Activated T-helper 17 cell treated with anti-CD3 and anti-CD28 coated beads, Interleukin-2, amount 50 U/mL, for 72 hours (primary cell): ENCODE data around the gene PAX5. TPM values are rescaled to one million over a fixed set of nuclear protein-coding genes. Genes with fewer than 3 reads are reported as not detected.
A peak's percentile ranks its signal among the peaks of the same experiment; 100 is the strongest.
"Not testable (repeated sequence)": the region's sequence is repeated elsewhere in the genome, so short reads cannot be mapped to it uniquely, and the experiment has no call there.

Experiments
- ATAC-seq: fragments of 150-1000 bp; cut with Tn5 transposase; replicated peaks from 2 replicates; pipeline ENCODE4 v1.10.0; 2021; ENCODE audit warnings: mild to moderate bottlenecking, moderate library complexity
- H3K27ac Mint-ChIP-seq: one replicate; pipeline ENCODE4 v1.8.0; 2022; ENCODE audit warnings: mixed read lengths
- H3K27me3 Mint-ChIP-seq: one replicate; pipeline ENCODE4 v1.8.0; 2022; ENCODE audit warnings: mixed read lengths
- H3K36me3 Mint-ChIP-seq: one replicate; pipeline ENCODE4 v1.8.0; 2022; ENCODE audit warnings: low read depth, mild to moderate bottlenecking, mixed read lengths
- H3K4me1 Mint-ChIP-seq: one replicate; pipeline ENCODE4 v1.8.0; 2022; ENCODE audit warnings: mixed read lengths
- H3K4me3 Mint-ChIP-seq: one replicate; pipeline ENCODE4 v1.8.0; 2022; ENCODE audit warnings: mild to moderate bottlenecking, mixed read lengths
- H3K9me3 Mint-ChIP-seq: one replicate; pipeline ENCODE4 v1.8.0; 2022; ENCODE audit warnings: mixed read lengths
- total RNA-seq, 2 donors: library from RNA; stranded (reverse); gene quantifications; one replicate each; pipeline ENCODE4 v1.2.3, GENCODE V29; 2022

PAX5 gene
- total RNA-seq, 2 donors from 2014 or later = 0.30 to 0.66 TPM

DNA sequence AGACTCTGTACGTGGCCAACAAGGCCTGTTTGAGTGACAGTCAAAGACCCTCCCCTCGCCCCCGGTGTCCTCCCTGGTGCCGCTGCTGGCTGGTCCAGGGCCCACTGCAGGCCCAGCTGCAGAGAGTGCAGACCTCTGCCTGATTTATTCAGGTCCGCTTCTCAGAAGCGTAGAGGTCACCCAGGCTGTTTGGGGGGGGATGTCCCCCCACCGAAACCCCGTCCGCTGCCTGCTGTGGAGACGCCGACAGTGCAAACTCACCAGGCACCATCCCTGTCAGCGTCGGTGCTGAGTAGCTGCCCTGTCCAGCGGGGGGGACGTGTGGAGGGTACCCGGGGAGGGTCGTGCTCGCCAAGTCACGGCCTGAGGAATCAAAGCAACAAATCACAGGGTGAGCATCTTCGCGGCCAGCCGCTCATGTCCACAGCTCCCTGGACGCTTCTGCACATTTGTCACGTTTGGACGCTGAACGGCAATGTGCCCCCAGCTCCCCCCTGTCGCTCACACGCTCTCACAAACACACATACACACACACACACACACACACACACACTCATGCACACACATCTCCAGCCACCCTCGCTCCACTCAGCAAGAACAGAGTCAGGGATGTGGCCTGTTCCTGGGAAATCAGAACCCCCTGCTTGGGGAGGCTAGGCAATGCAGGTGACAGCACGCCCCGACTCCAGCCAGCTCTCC lies 152.2 kb downstream of the PAX5 start:
- Mint-ChIP-seq H3K9me3 (no peaks in the 10 kb centered on the region), H3K4me1 (no peaks in the 10 kb centered on the region), H3K27me3 (peaks cover 34% of the 10 kb centered on the region), H3K36me3 (no peaks in the 10 kb centered on the region), H3K4me3 (no peak overlapping the region), H3K27ac (peak overlapping the region; percentile 3)
- ATAC-seq = no peak

GRCh38 chr9:36881316-36881715 lies 152.8 kb downstream of the PAX5 start:
- H3K9me3 Mint-ChIP-seq = no peaks in the 10 kb centered on the region
- no peak for ATAC-seq
- H3K4me3 Mint-ChIP-seq = no peak overlapping the region
- H3K4me1 Mint-ChIP-seq = no peaks in the 10 kb centered on the region
- H3K36me3 Mint-ChIP-seq = no peaks in the 10 kb centered on the region
- no peak overlapping the region for H3K27ac Mint-ChIP-seq
- peaks cover 34% of the 10 kb centered on the region for H3K27me3 Mint-ChIP-seq

- no peak overlapping the region for H3K27ac Mint-ChIP-seq
- H3K27me3 Mint-ChIP-seq = peaks cover 29% of the 10 kb centered on the region
- H3K36me3 Mint-ChIP-seq = no peaks in the 10 kb centered on the region
- H3K4me1 Mint-ChIP-seq = no peaks in the 10 kb centered on the region
- ATAC-seq = no peak
- no peaks in the 10 kb centered on the region for H3K9me3 Mint-ChIP-seq
- H3K4me3 Mint-ChIP-seq = no peak overlapping the region
Observed at GRCh38 chr9:36880075-36880474, 154.0 kb downstream of the PAX5 start.

GRCh38 chr9:36878986-36879982 lies 154.8 kb downstream of the PAX5 start:
- peaks cover 21% of the 10 kb centered on the region for H3K27me3 Mint-ChIP-seq

GRCh38 chr9:36877239-36877638 lies 156.8 kb downstream of the PAX5 start:
- Mint-ChIP-seq H3K4me3 (no peak overlapping the region), H3K27me3 (peaks cover 7% of the 10 kb centered on the region), H3K9me3 (no peaks in the 10 kb centered on the region), H3K36me3 (no peaks in the 10 kb centered on the region), H3K4me1 (no peaks in the 10 kb centered on the region), H3K27ac (no peak overlapping the region)
- no peak for ATAC-seq

More at GRCh38 chr9:36878986-36879982, 154.8 kb downstream of the PAX5 start:
- peak; percentile 83 for ATAC-seq
- Mint-ChIP-seq H3K27ac (no peak overlapping the region), H3K9me3 (no peaks in the 10 kb centered on the region), H3K36me3 (no peaks in the 10 kb centered on the region), H3K4me3 (no peak overlapping the region), H3K4me1 (no peaks in the 10 kb centered on the region)

DNA sequence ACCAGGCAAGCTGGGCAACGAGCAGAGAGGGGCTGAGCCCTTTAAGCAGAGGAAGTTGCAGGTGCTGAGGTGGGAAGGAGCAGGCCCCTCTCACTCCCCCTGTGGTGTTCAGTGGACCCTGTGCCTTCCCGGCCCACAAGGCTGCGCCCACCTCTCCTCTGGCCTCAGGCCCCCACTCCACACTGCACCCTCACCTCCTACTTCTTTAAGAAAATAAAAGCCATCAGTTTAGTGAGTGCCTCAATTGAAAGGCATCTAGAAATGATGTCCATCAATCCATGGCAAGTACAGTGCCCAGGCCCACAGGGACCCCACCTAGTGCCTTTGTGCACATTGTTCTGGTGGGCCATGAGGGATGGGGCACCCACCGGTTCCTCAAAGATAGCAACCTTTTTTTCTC lies 158.0 kb downstream of the PAX5 start:
- ATAC-seq = no peak
- no peaks in the 10 kb centered on the region for H3K9me3 Mint-ChIP-seq
- no peak overlapping the region for H3K4me3 Mint-ChIP-seq
- no peaks in the 10 kb centered on the region for H3K4me1 Mint-ChIP-seq
- H3K27ac Mint-ChIP-seq = no peak overlapping the region
- peaks cover 3% of the 10 kb centered on the region for H3K27me3 Mint-ChIP-seq
- H3K36me3 Mint-ChIP-seq = no peaks in the 10 kb centered on the region

GRCh38 chr9:36874921-36875320 lies 159.1 kb downstream of the PAX5 start:
- Mint-ChIP-seq H3K27ac (no peak overlapping the region), H3K27me3 (peaks cover 3% of the 10 kb centered on the region), H3K9me3 (no peaks in the 10 kb centered on the region), H3K4me3 (no peak overlapping the region), H3K4me1 (no peaks in the 10 kb centered on the region), H3K36me3 (no peaks in the 10 kb centered on the region)
- no peak for ATAC-seq

DNA sequence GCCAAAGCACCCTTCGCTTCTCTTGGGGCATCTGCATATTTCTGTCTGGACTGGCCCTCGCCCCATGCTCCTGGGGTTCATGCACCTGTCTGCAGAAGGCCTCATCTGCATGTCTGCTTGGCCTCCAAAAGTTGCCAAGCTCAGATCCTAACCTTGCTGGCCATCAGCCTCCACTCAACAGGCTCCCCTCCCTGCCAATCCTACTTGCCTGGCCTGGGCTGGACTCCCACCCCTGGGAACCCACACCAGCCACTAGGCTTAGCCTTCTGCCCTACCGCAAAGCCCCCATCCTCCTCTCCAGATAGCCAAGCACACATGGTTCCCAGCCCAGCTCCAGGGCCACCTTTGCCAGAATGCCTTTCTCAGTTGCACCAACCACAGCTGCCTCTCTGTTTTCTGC lies 159.8 kb downstream of the PAX5 start:
- H3K27me3 Mint-ChIP-seq = peaks cover 3% of the 10 kb centered on the region
- no peaks in the 10 kb centered on the region for H3K36me3 Mint-ChIP-seq
- no peak for ATAC-seq
- no peaks in the 10 kb centered on the region for H3K9me3 Mint-ChIP-seq
- no peak overlapping the region for H3K27ac Mint-ChIP-seq
- H3K4me1 Mint-ChIP-seq = no peaks in the 10 kb centered on the region
- no peak overlapping the region for H3K4me3 Mint-ChIP-seq

DNA sequence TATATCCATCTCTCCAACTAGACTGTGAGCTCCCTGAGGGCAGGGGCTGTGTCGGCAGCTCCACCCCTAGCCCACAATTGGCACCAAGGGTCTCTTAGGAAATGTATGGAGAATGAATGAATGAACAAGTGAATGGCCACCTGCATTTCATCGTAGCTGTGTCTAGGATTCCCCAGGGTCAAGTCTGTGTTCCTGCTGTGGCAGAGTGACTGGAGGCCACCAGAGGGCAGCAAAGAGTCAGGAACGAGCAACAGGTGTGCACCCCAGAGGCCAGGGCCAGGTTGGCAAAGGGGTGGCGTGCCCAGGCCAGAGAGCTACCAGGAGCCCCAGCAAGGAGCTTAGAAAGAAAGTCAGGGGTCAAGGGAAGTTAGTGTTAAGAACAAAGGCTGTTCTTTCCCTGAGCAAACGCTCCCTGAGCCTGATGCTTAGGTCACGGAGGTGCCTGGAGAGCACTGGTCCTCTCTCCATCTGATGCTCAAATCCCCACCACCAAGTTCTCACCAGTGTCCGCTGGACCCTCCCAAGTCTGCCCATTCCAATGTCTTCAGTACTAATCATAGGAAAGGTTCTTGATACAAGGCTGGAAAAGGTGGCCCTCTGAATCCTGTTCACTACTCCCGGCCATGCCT lies 160.7 kb downstream of the PAX5 start:
- no peaks in the 10 kb centered on the region for H3K4me1 Mint-ChIP-seq
- no peaks in the 10 kb centered on the region for H3K27me3 Mint-ChIP-seq
- H3K36me3 Mint-ChIP-seq = no peaks in the 10 kb centered on the region
- H3K9me3 Mint-ChIP-seq = no peaks in the 10 kb centered on the region
- no peak overlapping the region for H3K4me3 Mint-ChIP-seq
- peak; percentile 91 for ATAC-seq
- no peak overlapping the region for H3K27ac Mint-ChIP-seq

DNA sequence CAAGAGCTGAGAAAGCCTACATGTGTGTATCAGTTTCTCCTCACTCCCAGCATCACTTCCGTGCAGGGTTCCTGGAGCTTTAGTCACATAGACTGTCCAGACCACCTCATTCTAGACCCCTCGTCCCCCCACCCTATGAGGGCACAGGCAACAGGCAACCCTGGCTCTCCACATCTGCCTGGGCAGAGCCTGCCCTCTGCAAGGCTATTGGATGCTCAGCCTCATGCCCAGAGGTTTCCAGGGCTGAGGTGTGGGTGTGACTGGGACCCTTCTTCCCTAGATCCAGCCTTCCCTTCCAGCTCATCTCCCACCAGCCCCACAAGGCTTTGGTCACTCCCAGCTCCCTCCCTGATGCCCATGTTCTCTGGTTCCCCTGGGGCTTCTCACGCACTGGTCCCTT lies 161.4 kb downstream of the PAX5 start:
- Mint-ChIP-seq H3K27ac (no peak overlapping the region), H3K36me3 (no peaks in the 10 kb centered on the region), H3K27me3 (peaks cover 7% of the 10 kb centered on the region), H3K9me3 (no peaks in the 10 kb centered on the region), H3K4me3 (no peak overlapping the region), H3K4me1 (no peaks in the 10 kb centered on the region)
- no peak for ATAC-seq

GRCh38 chr9:36871606-36872005 lies 162.5 kb downstream of the PAX5 start:
- no peaks in the 10 kb centered on the region for H3K36me3 Mint-ChIP-seq
- no peak overlapping the region for H3K4me3 Mint-ChIP-seq
- peaks cover 10% of the 10 kb centered on the region for H3K27me3 Mint-ChIP-seq
- H3K9me3 Mint-ChIP-seq = no peaks in the 10 kb centered on the region
- no peak for ATAC-seq
- no peak overlapping the region for H3K27ac Mint-ChIP-seq
- H3K4me1 Mint-ChIP-seq = no peaks in the 10 kb centered on the region

DNA sequence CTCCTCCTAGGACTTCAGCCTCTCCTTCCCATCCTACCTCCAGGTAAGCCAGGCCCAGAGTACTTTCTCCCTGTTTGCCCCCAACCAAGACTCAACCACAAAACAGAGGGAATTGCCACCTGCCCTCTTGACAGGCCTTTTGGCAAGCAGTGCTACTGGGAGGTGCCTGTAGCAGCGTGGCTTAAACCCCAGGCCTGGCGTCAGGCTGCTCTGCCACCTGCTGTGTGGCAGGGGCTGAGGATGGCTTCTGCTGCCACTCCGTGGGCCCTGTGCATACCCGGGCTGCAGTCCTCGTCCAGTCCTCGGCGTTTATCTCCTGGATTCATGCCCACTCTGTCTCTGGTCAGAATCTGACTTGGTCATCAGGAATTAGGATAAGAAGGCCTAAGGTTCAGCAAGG lies 163.1 kb downstream of the PAX5 start:
- no peak overlapping the region for H3K4me3 Mint-ChIP-seq
- no peaks in the 10 kb centered on the region for H3K36me3 Mint-ChIP-seq
- no peaks in the 10 kb centered on the region for H3K4me1 Mint-ChIP-seq
- no peaks in the 10 kb centered on the region for H3K9me3 Mint-ChIP-seq
- no peak for ATAC-seq
- peaks cover 10% of the 10 kb centered on the region for H3K27me3 Mint-ChIP-seq
- H3K27ac Mint-ChIP-seq = no peak overlapping the region

DNA sequence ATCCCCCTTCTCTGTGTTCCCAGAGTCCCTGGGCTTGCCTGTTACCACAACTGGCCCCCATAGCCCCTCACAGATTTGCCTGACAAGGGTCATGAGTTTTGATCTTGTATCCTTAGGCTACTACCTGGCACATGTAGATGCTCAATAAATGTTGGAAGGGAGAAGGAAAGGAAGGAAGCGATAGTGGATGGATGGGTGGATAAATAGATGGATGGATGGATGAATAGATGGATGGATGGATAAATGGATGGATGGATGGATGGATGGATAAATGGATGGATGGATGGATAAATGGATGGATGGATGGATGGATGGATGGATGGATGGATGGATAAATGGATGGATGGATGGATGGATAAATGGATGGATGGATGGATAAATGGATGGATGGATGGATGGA lies 164.5 kb downstream of the PAX5 start:
- H3K4me1 Mint-ChIP-seq, H3K9me3 Mint-ChIP-seq, H3K4me3 Mint-ChIP-seq, H3K36me3 Mint-ChIP-seq, ATAC-seq, H3K27ac Mint-ChIP-seq: not testable (repeated sequence)
- H3K27me3 Mint-ChIP-seq = peaks cover 15% of the 10 kb centered on the region

GRCh38 chr9:36868586-36869282 lies 165.3 kb downstream of the PAX5 start:
- H3K9me3 Mint-ChIP-seq = no peaks in the 10 kb centered on the region
- no peaks in the 10 kb centered on the region for H3K4me1 Mint-ChIP-seq
- H3K4me3 Mint-ChIP-seq = no peak overlapping the region
- H3K27ac Mint-ChIP-seq = no peak overlapping the region
- H3K36me3 Mint-ChIP-seq = no peaks in the 10 kb centered on the region
- peaks cover 15% of the 10 kb centered on the region for H3K27me3 Mint-ChIP-seq
- ATAC-seq = no peak
